Pancreas (tissue), 10 donors: ENCODE results near the gene MYO7B. TPM values are rescaled to one million over a fixed set of nuclear protein-coding genes. Genes with fewer than 3 reads are reported as not detected.

Experiments
- ATAC-seq, 4 donors: fragments of 200-7000 bp; cut with Tn5 transposase; one replicate each; pipeline versions ENCODE4 v1.8.0 to v1.9.1; 2020; ENCODE audit warnings: mild to moderate bottlenecking in 4 of 4, moderate library complexity in 4 of 4
- DNase-seq, 6 donors: peaks; one replicate each; pipeline ENCODE4 v3.0.0-alpha.2; 2020
- FAIRE-seq: peaks from 2 replicates; lab custom pipeline; 2012; peaks lifted over from hg19 to GRCh38; lab: Jason Lieb, UNC
- H3K27ac ChIP-seq, 4 donors: fragments of 200-600 bp; sonication (generic); 1 replicate in 3 of 4; 2 replicates in 1 of 4; pipeline versions ENCODE4 v1.5.0 to v1.8.0; 2020
- H3K27me3 ChIP-seq, 4 donors: fragments of 200-600 bp; one replicate each; pipeline ENCODE4 v1.8.0; 2021
- H3K36me3 ChIP-seq, 3 donors: fragments of 200-600 bp; sonication (generic) in 1 of 3; one replicate each; pipeline versions ENCODE4 v1.5.0 to v1.8.0; 2020 to 2021
- H3K4me1 ChIP-seq, 3 donors: fragments of 200-600 bp; one replicate each; pipeline ENCODE4 v1.8.0; 2021
- H3K4me3 ChIP-seq, 4 donors: fragments of 200-600 bp; sonication (generic) in 2 of 4; one replicate each; pipeline versions ENCODE4 v1.5.0 to v1.8.0; 2020 to 2021
- H3K9me3 ChIP-seq, 4 donors: fragments of 200-600 bp; one replicate each; pipeline ENCODE4 v1.8.0; 2021
- CTCF ChIP-seq, 4 donors: fragments of 200-600 bp; sonication (generic) in 3 of 4; IDR thresholded peaks; one replicate each; pipeline versions ENCODE4 v1.5.0 to v1.8.0; 2021; ENCODE audit warnings: antibody characterized with exemption in 4 of 4
- WGBS, 2 donors: extraction: QIAGEN DNeasy Blood & Tissue Kit; methylation state at CpG; one replicate each; pipeline ENCODE4 v1.1.7; 2013; 5-methylcytosine and 5-hydroxymethylcytosine counted together
- intact Hi-C, 3 donors: fragments of 100-400 bp; cut with DNase I; formaldehyde crosslinking; loops; one replicate each; pipeline versions ENCODE4 v1.11.1 to v1.14.2; 2022
- polyA plus RNA-seq, 2 donors: library from polyadenylated mRNA; stranded (reverse); fragments of 200-250 nt; gene quantifications; one replicate each; pipeline ENCODE4 v1.2.3, GENCODE V29; 2013
- total RNA-seq, 6 donors: library from RNA; stranded (reverse); fragmentation: NEBNext Ultra II Directional in 4 of 6; extraction: Animal tissue kit (Norgen Biotek cat#: 25700) in 4 of 6; gene quantifications; one replicate each; pipeline versions ENCODE4 v1.2.1 to v1.2.4, GENCODE V29; 2021 to 2023
- donor health status: healthy with polysubstance abuse.
- donor health status: DM: no; HTN: no; CAD: no; lungs with moderate emphysema.
- donor health status: DM: no; HTN: no; CAD: no.
- donor health status: control.
- donor health status: control.
- donor health status: Bipolar disorder and iron deficiency.
- donor health status: DM: yes; HTN: yes; CAD: no.
- donor health status: DM: no; HTN: no; CAD: no.
- donor health status: DM: no; HTN: no; CAD: no.
- donor health status: DM: yes; HTN: yes; CAD: no.

MYO7B gene
- total and polyA plus RNA-seq, 8 donors, result 0.12 to 1.5 (median 0.83) TPM

GRCh38 chr2:127614731-127615130 lies 79.2 kb downstream of the MYO7B start:
- Histone ChIP-seq H3K4me1 (no peaks in the 10 kb centered on the region), H3K9me3 (no peaks in the 10 kb centered on the region), H3K27me3 (no peaks in the 10 kb centered on the region), H3K4me3 (no peak overlapping the region), H3K36me3 (no peaks in the 10 kb centered on the region), H3K27ac (no peak overlapping the region)
- DNase-seq (peak in 2 of 6 donors; percentile 4 to 6), FAIRE-seq (no peak), ATAC-seq (no peak)
- whole genome bisulfite sequencing, 2 donors, result 45% methylated on average over 3 of the region's 3 CpGs
- intact Hi-C loops, result no loop called here
- no peak for TF ChIP-seq CTCF (IDR thresholded peaks at IDR 0.05)

GRCh38 chr2:127615511-127616166 lies 80.2 kb downstream of the MYO7B start:
- H3K27me3 ChIP-seq, result no peaks in the 10 kb centered on the region
- WGBS, 2 donors, result 72 to 75% methylated on average over 18 of the region's 18 CpGs
- H3K27ac ChIP-seq, result no peak overlapping the region
- TF ChIP-seq CTCF (IDR thresholded peaks at IDR 0.05), result no peak
- FAIRE-seq, result no peak
- no peaks in the 10 kb centered on the region for H3K4me1 ChIP-seq
- no peaks in the 10 kb centered on the region for H3K9me3 ChIP-seq
- intact Hi-C loops, result no loop called here
- no peaks in the 10 kb centered on the region for H3K36me3 ChIP-seq
- peak in 2 of 6 donors; percentile 2 to 30 for DNase-seq
- ATAC-seq, result no peak
- no peak overlapping the region for H3K4me3 ChIP-seq

- 71 to 77% methylated on average over 6 to 7 of the region's 7 CpGs for WGBS, 2 donors
- TF ChIP-seq CTCF (IDR thresholded peaks at IDR 0.05), result no peak
- intact Hi-C loops, result no loop called here
- no peak for FAIRE-seq
- no peak for ATAC-seq
- Histone ChIP-seq H3K36me3 (no peaks in the 10 kb centered on the region), H3K27me3 (no peaks in the 10 kb centered on the region), H3K4me3 (no peak overlapping the region), H3K9me3 (no peaks in the 10 kb centered on the region), H3K4me1 (no peaks in the 10 kb centered on the region), H3K27ac (no peak overlapping the region)
- peak in 3 of 6 donors; percentile 2 to 14 (median 10) for DNase-seq
Measured at GRCh38 chr2:127618551-127619202, 83.2 kb downstream of the MYO7B start.

GRCh38 chr2:127619203-127619590 lies 83.7 kb downstream of the MYO7B start:
- H3K4me1 ChIP-seq, result no peaks in the 10 kb centered on the region
- intact Hi-C loops, result no loop called here
- H3K36me3 ChIP-seq, result no peaks in the 10 kb centered on the region
- no peak overlapping the region for H3K27ac ChIP-seq
- H3K9me3 ChIP-seq, result no peaks in the 10 kb centered on the region
- WGBS, 2 donors, result 92 to 97% methylated on average over 6 of the region's 6 CpGs
- H3K27me3 ChIP-seq, result no peaks in the 10 kb centered on the region
- no peak for FAIRE-seq
- no peak for TF ChIP-seq CTCF (IDR thresholded peaks at IDR 0.05)
- DNase-seq, result peak in 3 of 6 donors; percentile 4 to 26 (median 25)
- H3K4me3 ChIP-seq, result no peak overlapping the region
- ATAC-seq, result no peak
